HUES48 (cell line): Measurements from ENCODE around the gene VPS36.
"Not testable (repeated sequence)": the region's sequence is repeated elsewhere in the genome, so short reads cannot be mapped to it uniquely, and the experiment has no call there.

Experiments used
- H3K27ac ChIP-seq: one replicate; pipeline ENCODE4 v1.7.0; 2013; ENCODE audit warnings: low read depth, low read length, inconsistent platforms
- H3K27me3 ChIP-seq: 2 replicates; pipeline ENCODE4 v1.6.1; 2013; ENCODE audit warnings: mild to moderate bottlenecking, low read length; ENCODE audit not compliant: control insufficient read depth, insufficient read depth
- H3K36me3 ChIP-seq: 2 replicates; pipeline ENCODE4 v1.6.1; 2013; ENCODE audit warnings: low read length; ENCODE audit not compliant: control insufficient read depth, insufficient read depth
- H3K4me1 ChIP-seq: 2 replicates; pipeline ENCODE4 v1.6.1; 2013; ENCODE audit warnings: mild to moderate bottlenecking, low read length; ENCODE audit not compliant: control insufficient read depth, insufficient read depth
- H3K4me3 ChIP-seq: 2 replicates; pipeline ENCODE4 v1.5.1; 2013; ENCODE audit warnings: mild to moderate bottlenecking, low read depth, low read length
- H3K9ac ChIP-seq: 2 replicates; pipeline ENCODE4 v1.6.1; 2013; ENCODE audit warnings: mild to moderate bottlenecking, low read depth, low read length, moderate library complexity
- H3K9me3 ChIP-seq: 2 replicates; pipeline ENCODE4 v1.6.1; 2013; ENCODE audit warnings: low read length; ENCODE audit not compliant: control insufficient read depth, insufficient read depth

Gene VPS36, protein sequence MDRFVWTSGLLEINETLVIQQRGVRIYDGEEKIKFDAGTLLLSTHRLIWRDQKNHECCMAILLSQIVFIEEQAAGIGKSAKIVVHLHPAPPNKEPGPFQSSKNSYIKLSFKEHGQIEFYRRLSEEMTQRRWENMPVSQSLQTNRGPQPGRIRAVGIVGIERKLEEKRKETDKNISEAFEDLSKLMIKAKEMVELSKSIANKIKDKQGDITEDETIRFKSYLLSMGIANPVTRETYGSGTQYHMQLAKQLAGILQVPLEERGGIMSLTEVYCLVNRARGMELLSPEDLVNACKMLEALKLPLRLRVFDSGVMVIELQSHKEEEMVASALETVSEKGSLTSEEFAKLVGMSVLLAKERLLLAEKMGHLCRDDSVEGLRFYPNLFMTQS

DNA sequence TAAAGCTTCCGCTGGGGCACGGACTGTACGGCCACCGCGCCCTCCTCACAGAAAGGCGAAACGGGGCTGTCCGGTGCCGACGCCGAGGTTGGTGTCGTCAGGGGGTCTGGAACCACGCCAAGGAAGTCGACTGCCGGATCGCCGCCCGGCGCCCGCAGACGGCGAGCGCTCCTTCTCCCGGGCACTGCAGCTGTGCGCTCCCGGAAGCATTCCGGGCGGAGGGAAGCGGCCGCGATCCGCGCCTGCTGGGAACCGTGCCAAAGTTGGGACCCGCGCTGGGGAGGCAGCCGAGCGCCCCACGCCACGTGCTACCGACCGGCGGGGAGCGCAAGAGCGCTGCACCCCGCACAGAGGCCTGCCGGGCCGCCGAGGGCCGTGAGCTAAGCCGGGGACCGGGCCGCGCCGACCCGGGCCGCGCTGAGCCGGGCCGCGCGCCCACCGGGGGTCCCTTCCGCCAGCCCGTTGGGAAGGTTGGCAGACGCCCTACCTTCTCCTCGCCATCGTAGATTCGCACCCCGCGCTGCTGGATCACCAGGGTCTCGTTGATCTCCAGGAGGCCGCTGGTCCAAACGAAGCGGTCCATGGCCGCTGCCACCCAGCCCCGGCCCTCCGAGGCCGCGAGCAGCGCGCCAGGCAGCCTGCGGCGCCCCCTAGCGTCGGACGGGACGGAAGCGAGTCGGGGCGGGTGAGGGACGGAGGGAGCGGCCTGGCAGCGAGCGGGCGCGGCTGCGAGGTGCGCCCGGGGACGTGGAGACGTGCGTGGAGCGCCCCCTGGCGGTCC, at the start of gene VPS36:
VPS36 (minus strand) TSS at position 623 of the 781 bp plus-strand sequence; CDS start at position 583, 40 bp downstream.
- H3K27ac ChIP-seq: peak within 1 kb of the TSS; percentile 84

DNA sequence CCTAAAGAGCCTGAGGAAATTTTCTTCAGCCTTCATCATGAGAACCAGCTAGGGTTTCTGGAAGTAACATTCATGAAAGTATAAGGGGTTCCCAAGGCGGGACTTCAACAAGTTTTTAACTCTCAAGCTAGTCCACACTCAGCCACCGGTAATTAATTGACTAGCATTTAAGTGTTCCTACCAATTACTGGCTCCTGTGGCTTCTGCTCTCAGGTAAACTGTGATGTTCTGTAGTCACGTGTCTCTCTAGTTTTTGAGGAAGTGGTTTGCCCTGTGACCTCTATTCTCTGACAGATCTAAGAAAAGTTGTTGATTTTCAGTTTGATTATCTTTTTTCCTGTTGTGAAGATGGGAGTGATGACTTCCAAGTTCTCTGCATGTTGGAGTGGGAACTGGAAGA, 47.5 kb upstream of the VPS36 start:
- not testable (repeated sequence) for H3K9me3 ChIP-seq, H3K27ac ChIP-seq, H3K27me3 ChIP-seq, H3K36me3 ChIP-seq, H3K4me3 ChIP-seq, H3K9ac ChIP-seq, H3K4me1 ChIP-seq

More for the DNA sequence above, at the start of gene VPS36:
- H3K36me3 ChIP-seq: no peaks in the 10 kb centered on the region; the same call in 1 of the 2 replicates
- H3K9me3 ChIP-seq: no peaks in the 10 kb centered on the region
- H3K27me3 ChIP-seq: no peaks in the 10 kb centered on the region
- peak within 1 kb of the TSS; percentile 84 for H3K9ac ChIP-seq
- peaks cover 19% of the 10 kb centered on the region for H3K4me1 ChIP-seq
- H3K4me3 ChIP-seq: peak within 1 kb of the TSS; percentile 93

DNA sequence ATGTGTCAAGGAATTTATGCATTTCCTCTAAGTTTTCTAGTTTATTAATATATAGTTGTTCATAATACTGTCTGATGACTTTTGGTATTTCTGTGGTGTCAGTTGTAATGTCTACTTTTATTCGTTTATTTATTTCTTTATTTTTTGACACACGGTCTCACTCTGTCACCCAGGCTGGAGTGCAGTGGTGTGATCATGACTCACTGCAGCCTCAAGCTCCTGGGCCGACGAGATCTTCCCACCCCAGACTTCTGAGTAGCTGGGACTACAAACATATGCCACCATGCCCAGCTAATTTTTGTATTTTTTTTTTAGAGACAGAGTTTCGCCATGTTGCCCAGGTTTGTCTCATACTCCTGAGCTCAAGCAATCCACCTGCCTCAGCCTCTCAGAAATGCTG, 43.8 kb upstream of the VPS36 start:
- H3K27ac ChIP-seq, H3K9me3 ChIP-seq, H3K27me3 ChIP-seq, H3K4me1 ChIP-seq, H3K36me3 ChIP-seq, H3K9ac ChIP-seq, H3K4me3 ChIP-seq: not testable (repeated sequence)

DNA sequence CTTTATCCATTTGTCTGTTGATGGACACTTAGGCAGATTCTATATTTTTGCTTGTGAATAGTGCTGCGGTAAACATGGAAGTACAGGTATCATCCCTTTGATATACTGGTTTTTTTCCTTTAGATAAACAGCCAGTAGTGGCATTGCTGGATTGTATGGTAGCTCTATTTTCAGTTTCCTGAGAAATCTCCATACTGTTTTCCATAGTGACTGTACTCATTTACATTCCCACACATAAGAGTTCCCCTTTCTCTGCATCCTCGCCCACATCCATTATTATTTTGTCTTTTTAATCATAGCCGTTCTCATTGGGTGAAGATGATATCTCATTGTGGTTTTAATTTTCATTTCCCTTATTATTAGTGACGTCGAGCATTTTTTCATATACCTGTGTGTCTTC, 40.6 kb upstream of the VPS36 start:
- H3K9me3 ChIP-seq, H3K4me3 ChIP-seq, H3K4me1 ChIP-seq, H3K27ac ChIP-seq, H3K36me3 ChIP-seq, H3K9ac ChIP-seq, H3K27me3 ChIP-seq: not testable (repeated sequence)

DNA sequence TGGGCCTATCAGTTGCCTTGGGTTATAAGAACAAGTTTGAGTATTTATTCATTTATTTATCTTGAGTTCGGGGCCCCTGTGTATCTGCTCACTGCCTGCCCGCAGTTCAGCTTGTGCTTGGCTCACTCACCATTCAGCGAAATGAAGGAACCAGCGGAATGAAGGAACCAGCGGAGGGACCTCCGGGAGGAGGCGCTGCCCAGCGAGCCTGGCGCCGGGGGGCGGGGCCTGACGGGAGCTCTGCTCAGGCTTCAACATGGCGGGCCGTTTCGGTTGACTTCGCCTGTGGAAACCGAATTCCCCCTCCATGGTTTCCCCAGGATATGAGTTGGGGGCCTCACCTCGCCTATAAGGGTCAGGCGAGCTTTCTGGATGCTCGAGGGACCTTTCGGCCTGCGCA, 38.3 kb upstream of the VPS36 start:
- H3K27ac ChIP-seq, H3K9ac ChIP-seq, H3K4me1 ChIP-seq, H3K27me3 ChIP-seq, H3K9me3 ChIP-seq, H3K4me3 ChIP-seq, H3K36me3 ChIP-seq: not testable (repeated sequence)

DNA sequence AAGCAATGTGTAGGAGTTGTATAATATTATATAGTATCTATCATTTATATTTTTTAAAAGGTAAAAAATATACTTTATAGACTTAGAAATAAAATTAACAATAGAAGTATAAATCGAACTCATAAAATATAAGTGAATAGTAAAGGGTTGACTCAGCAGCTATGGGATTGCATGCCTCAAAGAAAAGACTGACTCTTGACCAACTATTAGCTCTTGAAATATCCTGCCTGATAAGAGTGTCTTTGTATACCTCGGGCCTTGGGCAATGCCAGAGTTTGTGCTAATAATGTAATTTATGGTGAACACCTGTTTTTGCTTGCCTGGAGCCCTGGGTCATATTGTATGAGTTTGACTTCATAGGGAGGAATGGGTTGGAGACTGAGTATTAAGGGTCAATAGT, 36.6 kb upstream of the VPS36 start:
- not testable (repeated sequence) for H3K9me3 ChIP-seq, H3K27ac ChIP-seq, H3K4me3 ChIP-seq, H3K4me1 ChIP-seq, H3K9ac ChIP-seq, H3K36me3 ChIP-seq, H3K27me3 ChIP-seq

DNA sequence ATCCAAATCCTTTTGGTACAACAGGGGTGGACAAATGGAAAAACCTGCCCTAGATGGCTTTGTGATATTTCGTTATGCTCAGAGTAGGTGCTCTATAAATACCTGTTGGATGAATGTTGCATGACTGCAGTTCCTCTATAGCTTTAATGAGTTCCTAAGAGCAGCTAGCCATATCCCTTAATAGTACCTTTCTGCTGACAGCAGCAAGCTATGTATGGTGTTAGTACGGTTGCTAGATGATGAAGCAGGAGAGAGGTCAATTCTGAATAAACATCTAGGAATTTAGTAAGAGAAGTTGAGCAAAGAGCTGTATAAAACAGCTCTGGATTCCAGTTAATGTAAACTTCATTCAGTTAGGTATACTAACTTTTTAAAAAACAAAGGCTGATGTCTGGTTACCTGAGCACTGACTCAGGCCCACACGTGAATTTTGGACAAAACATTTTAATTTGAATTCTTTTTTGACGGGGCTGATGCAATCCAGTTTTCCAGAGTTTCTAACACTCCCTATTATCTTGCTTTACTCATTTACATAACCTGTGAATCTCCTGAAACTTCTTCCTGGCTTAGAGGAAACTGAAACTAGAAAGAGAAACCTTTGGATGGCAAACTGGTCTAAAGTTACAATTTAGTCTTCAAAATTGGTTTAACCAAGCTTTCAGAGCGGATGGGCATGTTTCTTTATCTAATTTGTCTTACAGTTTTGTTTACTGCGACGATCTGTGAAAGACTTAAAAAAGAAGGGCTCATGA, 30.4 kb upstream of the VPS36 start:
- not testable (repeated sequence) for H3K27me3 ChIP-seq, H3K4me1 ChIP-seq, H3K9me3 ChIP-seq, H3K27ac ChIP-seq, H3K9ac ChIP-seq, H3K4me3 ChIP-seq
- H3K36me3 ChIP-seq: peaks cover 13% of the 10 kb centered on the region

DNA sequence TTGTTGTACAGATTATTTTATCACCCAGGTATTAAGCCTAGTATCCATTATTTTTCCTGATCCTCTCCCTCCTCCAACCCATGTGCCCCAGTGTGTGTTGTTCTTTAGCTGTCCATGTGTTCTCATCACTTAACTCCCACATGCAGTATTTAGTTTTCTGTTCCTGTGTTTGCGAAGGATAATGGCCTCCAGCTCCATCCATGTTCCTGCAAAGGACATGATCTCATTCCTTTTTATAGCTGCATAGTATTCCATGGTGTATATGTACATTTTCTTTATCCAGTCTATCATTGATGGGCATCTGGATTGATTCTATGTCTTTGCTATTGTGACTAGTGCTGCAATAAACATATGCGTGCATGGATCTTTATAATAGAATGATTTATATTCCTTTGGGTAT, 18.1 kb upstream of the VPS36 start:
- not testable (repeated sequence) for H3K27ac ChIP-seq, H3K4me1 ChIP-seq, H3K9me3 ChIP-seq, H3K4me3 ChIP-seq, H3K27me3 ChIP-seq, H3K9ac ChIP-seq
- peaks cover 75% of the 10 kb centered on the region for H3K36me3 ChIP-seq

DNA sequence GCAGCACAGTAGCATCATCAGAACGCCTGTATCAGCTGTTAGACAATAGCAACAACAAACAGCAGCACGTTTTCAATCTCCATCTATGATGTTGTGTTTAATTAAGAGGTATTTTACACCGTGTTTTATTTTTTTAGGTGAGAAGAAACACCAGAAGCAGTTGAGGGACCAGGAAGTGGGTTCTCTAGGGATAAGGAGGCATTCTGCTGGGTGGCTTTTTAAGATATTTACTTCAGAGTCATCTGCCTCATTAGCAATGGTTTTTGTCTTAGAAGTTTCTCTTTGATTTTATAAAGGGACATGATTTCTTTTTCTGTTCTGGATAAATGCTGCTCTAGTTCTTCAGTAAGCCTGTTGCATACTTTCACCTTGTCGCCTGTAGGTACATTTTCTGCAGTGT, 13.1 kb upstream of the VPS36 start:
- Histone ChIP-seq H3K4me3 (no peak overlapping the region), H3K27ac (no peak overlapping the region), H3K27me3 (no peaks in the 10 kb centered on the region), H3K4me1 (no peaks in the 10 kb centered on the region), H3K9me3 (no peaks in the 10 kb centered on the region), H3K9ac (no peak overlapping the region), H3K36me3 (peaks cover 90% of the 10 kb centered on the region)

DNA sequence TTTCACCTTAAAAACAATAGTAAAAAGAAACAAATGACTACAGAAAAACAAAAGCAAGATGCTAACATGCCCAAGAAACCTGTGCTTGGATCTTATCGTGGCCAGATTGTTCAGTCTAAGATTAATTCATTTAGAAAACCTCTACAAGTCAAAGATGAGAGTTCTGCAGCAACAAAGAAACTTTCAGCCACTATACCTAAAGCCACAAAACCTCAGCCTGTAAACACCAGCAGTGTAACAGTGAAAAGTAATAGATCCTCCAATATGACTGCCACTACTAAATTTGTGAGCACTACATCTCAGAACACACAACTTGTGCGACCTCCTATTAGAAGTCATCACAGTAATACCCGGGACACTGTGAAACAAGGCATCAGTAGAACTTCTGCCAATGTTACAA, 10.8 kb upstream of the VPS36 start:
- no peak overlapping the region for H3K9ac ChIP-seq
- no peak overlapping the region for H3K27ac ChIP-seq
- no peak overlapping the region for H3K4me3 ChIP-seq
- peaks cover 92% of the 10 kb centered on the region for H3K36me3 ChIP-seq
- no peaks in the 10 kb centered on the region for H3K9me3 ChIP-seq
- H3K4me1 ChIP-seq: peaks cover 2% of the 10 kb centered on the region
- no peaks in the 10 kb centered on the region for H3K27me3 ChIP-seq

DNA sequence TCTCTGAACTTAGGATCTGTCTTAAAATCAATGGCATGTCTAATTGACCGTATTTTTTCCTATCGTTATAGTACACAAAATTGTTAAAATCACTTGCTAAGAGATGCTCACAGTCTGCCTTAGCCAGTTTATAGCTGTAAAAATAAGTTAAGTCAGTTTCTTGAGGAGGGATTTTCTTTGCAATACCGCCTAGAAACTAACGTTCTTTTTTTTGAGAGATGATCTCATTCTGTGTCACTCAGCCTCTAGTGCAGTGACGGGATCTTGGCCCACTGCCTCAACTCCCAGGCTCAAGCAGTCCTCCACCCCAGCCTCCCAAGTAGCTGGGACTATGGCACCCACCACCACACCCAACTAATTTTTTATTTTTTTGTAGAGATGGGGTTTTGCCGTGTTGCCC, 9.2 kb upstream of the VPS36 start:
- no peak overlapping the region for H3K27ac ChIP-seq
- no peaks in the 10 kb centered on the region for H3K27me3 ChIP-seq
- no peak overlapping the region for H3K9ac ChIP-seq
- no peaks in the 10 kb centered on the region for H3K9me3 ChIP-seq
- H3K4me1 ChIP-seq: peaks cover 5% of the 10 kb centered on the region
- H3K36me3 ChIP-seq: peaks cover 76% of the 10 kb centered on the region
- no peak overlapping the region for H3K4me3 ChIP-seq
